Coronary artery (tissue), 2 donors: ENCODE results near the gene CTXND2.
"Not testable (repeated sequence)": the region's sequence is repeated elsewhere in the genome, so short reads cannot be mapped to it uniquely, and the experiment has no call there.

Experiments used
- DNase-seq: peaks from one replicate; pipeline ENCODE4 v3.0.0-alpha.2; 2017; ENCODE audit warnings: low spot score
- H3K27ac ChIP-seq, 2 donors: fragments of 200-600 bp; sonication (generic); one replicate each; pipeline ENCODE4 v1.5.1; 2016 to 2019
- H3K4me3 ChIP-seq: fragments of 200-600 bp; sonication (generic); 2 replicates; pipeline ENCODE4 v1.5.1; 2016; ENCODE audit warnings: mild to moderate bottlenecking, moderate library complexity
- CTCF ChIP-seq: fragments of 200-600 bp; sonication (generic); IDR thresholded peaks from one replicate; pipeline ENCODE4 v1.5.1; 2019; ENCODE audit warnings: antibody characterized with exemption

CTXND2 gene

GRCh38 chr1:150917387-150917786, 30.5 kb downstream of the CTXND2 start:
- no peak for DNase-seq
- TF ChIP-seq CTCF: no peak
- Histone ChIP-seq H3K27ac (no peak overlapping the region), H3K4me3 (no peak overlapping the region)

GRCh38 chr1:150922519-150922975, 35.6 kb downstream of the CTXND2 start:
- no peak overlapping the region for H3K27ac ChIP-seq
- DNase-seq: no peak
- H3K4me3 ChIP-seq: no peak overlapping the region
- peak; percentile 47 for TF ChIP-seq CTCF

GRCh38 chr1:150925080-150925479, 38.1 kb downstream of the CTXND2 start:
- DNase-seq: no peak
- Histone ChIP-seq H3K4me3 (no peak overlapping the region), H3K27ac (no peak overlapping the region)
- no peak for TF ChIP-seq CTCF

DNA sequence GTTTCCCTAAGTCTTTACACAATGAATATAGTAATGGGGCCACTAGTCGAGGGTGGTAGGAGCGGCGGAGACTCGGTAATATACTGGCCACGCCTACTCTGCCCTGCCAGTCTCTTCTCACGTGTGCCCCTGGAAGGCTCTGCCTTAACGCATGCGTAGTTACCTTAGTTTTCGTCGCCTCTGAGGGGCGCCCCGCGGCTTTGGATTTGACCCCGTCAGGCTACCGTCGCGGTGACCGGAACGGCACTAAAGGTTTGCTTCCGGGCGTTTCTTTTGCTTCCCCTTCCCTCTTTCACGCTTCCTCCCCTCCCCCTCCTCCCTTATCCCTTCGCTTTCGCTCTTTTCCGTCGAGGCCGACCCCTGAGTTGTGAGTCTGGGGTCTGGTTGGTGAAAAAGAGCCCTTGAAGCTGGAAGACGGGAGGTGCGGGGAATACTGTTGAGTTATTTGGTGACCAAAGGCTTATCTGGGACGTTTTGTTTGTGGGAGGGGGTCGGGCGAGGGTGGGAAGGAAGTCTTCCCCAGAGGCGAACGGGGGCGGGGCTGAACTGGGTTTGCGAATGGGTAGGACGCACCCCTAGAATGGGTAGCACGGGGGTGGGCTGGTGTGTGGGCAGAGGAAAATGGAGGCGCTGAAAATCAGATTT, 39.3 kb downstream of the CTXND2 start, which contains the start of gene SETDB1:
TSS of gene SETDB1 (plus strand) at position 267 of the 645 bp plus-strand sequence. CDS start 1,352 bp downstream, outside the sequence.
- peak; percentile 96 for DNase-seq
- Histone ChIP-seq H3K4me3 (peak within 1 kb of the TSS; percentile 91), H3K27ac (peak within 1 kb of the TSS; percentile 79 to 87)
- TF ChIP-seq CTCF: no peak

GRCh38 chr1:150927624-150928023, 40.7 kb downstream of the CTXND2 start:
- TF ChIP-seq CTCF: no peak
- Histone ChIP-seq H3K4me3 (no peak overlapping the region), H3K27ac (no peak overlapping the region)
- DNase-seq: no peak

DNA sequence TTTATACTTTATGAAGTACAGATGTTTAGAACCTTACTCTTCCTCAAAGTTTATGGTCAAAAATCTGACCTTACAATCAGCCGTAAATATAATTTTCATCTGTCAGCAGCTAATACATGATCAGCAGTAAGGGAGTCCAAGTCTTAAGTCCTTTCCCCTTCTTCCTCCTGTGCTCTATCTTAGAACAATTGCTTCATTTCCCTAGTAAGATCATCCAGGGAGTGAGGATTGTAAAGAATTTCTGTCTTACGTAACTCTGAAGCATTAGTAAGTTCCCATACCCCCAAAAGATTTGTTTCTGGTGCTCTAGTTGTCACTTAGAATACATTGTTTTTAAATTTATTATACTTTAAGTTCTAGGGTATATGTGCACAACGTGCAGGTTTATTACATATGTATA, 41.4 kb downstream of the CTXND2 start:
- no peak overlapping the region for H3K27ac ChIP-seq
- no peak overlapping the region for H3K4me3 ChIP-seq
- no peak for DNase-seq
- no peak for TF ChIP-seq CTCF

DNA sequence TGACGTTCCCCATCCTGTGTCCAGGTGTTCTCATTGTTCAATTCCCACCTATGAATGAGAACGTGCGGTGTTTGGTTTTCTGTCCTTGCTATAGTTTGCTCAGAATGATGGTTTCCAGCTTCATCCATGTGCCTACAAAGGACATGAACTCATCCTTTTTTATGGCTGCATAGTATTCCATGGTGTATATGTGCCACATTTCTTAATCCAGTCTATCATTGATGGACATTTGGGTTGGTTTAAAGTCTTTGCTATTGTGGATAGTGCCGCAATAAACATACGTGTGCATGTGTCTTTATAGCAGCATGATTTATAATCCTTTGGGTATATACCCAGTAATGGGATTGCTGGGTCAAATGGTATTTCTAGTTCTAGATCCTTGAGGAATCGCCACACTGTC, 41.8 kb downstream of the CTXND2 start:
- not testable (repeated sequence) for H3K27ac ChIP-seq, H3K4me3 ChIP-seq, DNase-seq
